Right lobe of liver (tissue), 6 donors: ENCODE data around the gene DLAT. TPM values are rescaled to one million over a fixed set of nuclear protein-coding genes. Genes with fewer than 3 reads are reported as not detected.

Experiments
- ATAC-seq, 4 donors: fragments of 200-7000 bp; cut with Tn5 transposase; one replicate each; pipeline ENCODE4 v1.9.1; 2020; ENCODE audit warnings: mild to moderate bottlenecking in 4 of 4, moderate library complexity in 4 of 4
- DNase-seq, 3 donors: peaks; one replicate each; pipeline ENCODE4 v3.0.0-alpha.2; 2020
- H3K27ac ChIP-seq, 3 donors: fragments of 200-600 bp; one replicate each; pipeline ENCODE4 v1.8.0; 2022
- H3K27me3 ChIP-seq, 2 donors: fragments of 200-600 bp; one replicate each; pipeline ENCODE4 v1.8.0; 2022
- H3K36me3 ChIP-seq, 4 donors: fragments of 200-600 bp; sonication (generic) in 1 of 4; one replicate each; pipeline versions ENCODE4 v1.5.1 to v1.8.0; 2017 to 2022; ENCODE audit warnings: control low read depth in 1 of 4
- H3K4me1 ChIP-seq, 4 donors: fragments of 200-600 bp; sonication (generic) in 1 of 4; one replicate each; pipeline versions ENCODE4 v1.5.1 to v1.8.0; 2017 to 2022; ENCODE audit warnings: control low read depth in 1 of 4
- H3K4me3 ChIP-seq, 3 donors: fragments of 200-600 bp; one replicate each; pipeline ENCODE4 v1.8.0; 2022
- H3K9me3 ChIP-seq, 4 donors: fragments of 200-600 bp; sonication (generic) in 1 of 4; one replicate each; pipeline versions ENCODE4 v1.5.1 to v1.8.0; 2017 to 2022; ENCODE audit warnings: control low read depth in 1 of 4
- CTCF ChIP-seq, 4 donors: fragments of 200-600 bp in 3 of 4; fragments of 450-650 bp in 1 of 4; IDR thresholded peaks; one replicate each; pipeline versions ENCODE4 v1.5.1 to v1.8.0; 2016 to 2022; ENCODE audit warnings: antibody characterized with exemption in 4 of 4, mild to moderate bottlenecking in 2 of 4
- POLR2A ChIP-seq: fragments of 450-650 bp; IDR thresholded peaks from one replicate; pipeline ENCODE4 v1.6.1; 2017; ENCODE audit warnings: antibody characterized with exemption, mild to moderate bottlenecking
- WGBS: methylation state at CpG from one replicate; pipeline ENCODE4 v1.1.6; 2018; ENCODE audit warnings: low coverage, low lambda C conversion rate; ENCODE audit not compliant: insufficient coverage; ENCODE audit errors: missing lambda C conversion rate; 5-methylcytosine and 5-hydroxymethylcytosine counted together
- intact Hi-C, 2 donors: fragments of 100-400 bp; cut with DNase I; formaldehyde crosslinking; loops; one replicate each; pipeline versions ENCODE4 v1.11.2 to v1.14.1; 2022
- long read RNA-seq: library from polyadenylated mRNA; unstranded; transcript quantifications from one replicate; pipeline ENCODE4 v2.0.0, GENCODE V29; 2019
- total RNA-seq, 6 experiments: library from RNA; depleted of rRNA in 2 of 6; stranded (reverse); fragments of >200 nt in 2 of 6; fragmentation: NEBNext Ultra II Directional in 3 of 6; extraction: Animal tissue kit (Norgen Biotek cat#: 25700) in 3 of 6; gene quantifications; one replicate each; pipeline versions ENCODE4 v1.1.0 to v1.2.4, GENCODE V29; 2016 to 2023
- donor health status: DM: no; HTN: yes; CAD: no.
- donor health status: DM: no; HTN: no; CAD: no.
- donor health status: DM: no; HTN: no; CAD: no.
- donor health status: DM: no; HTN: yes; CAD: no.
- donor health status: DM: no; HTN: yes; CAD: no.

DLAT gene
- 10 to 100 TPM; 10.8 to 37.4 (median 23.3) TPM for total RNA-seq
- long read RNA-seq, full-length matches to known transcripts: 1 of 4 reads
- long read RNA-seq, partial matches to known transcripts: 1 of 4 reads
- long read RNA-seq, other reads (novel, unspliced or antisense): 2 of 4 reads

- WGBS: 0% methylated on average over 34 of the region's 71 CpGs
- DNase-seq (peak; percentile 91), ATAC-seq (peak; percentile 91 to 95 (median 92))
- TF ChIP-seq CTCF (IDR thresholded peaks at IDR 0.05) (no peak), POLR2A (peak; percentile 58)
- peak within 1 kb of the TSS; percentile 92 to 96 (median 94) for H3K27ac ChIP-seq
- H3K27me3 ChIP-seq: no peaks in the 10 kb centered on the region
- H3K9me3 ChIP-seq: no peaks in the 10 kb centered on the region
- H3K36me3 ChIP-seq: peaks cover 0 to 24% (median 5%) of the 10 kb centered on the region in 4 donors
- peaks cover 0 to 6% (median 2%) of the 10 kb centered on the region in 4 donors for H3K4me1 ChIP-seq
- peak within 1 kb of the TSS; percentile 72 to 96 (median 92) for H3K4me3 ChIP-seq
- intact Hi-C loops: no loop called here
These were observed at the start of gene DLAT for GRCh38 chr11:112024773-112025678. DLAT (plus strand) TSS chr11:112025408; CDS start chr11:112025473, 65 bp downstream.

DNA sequence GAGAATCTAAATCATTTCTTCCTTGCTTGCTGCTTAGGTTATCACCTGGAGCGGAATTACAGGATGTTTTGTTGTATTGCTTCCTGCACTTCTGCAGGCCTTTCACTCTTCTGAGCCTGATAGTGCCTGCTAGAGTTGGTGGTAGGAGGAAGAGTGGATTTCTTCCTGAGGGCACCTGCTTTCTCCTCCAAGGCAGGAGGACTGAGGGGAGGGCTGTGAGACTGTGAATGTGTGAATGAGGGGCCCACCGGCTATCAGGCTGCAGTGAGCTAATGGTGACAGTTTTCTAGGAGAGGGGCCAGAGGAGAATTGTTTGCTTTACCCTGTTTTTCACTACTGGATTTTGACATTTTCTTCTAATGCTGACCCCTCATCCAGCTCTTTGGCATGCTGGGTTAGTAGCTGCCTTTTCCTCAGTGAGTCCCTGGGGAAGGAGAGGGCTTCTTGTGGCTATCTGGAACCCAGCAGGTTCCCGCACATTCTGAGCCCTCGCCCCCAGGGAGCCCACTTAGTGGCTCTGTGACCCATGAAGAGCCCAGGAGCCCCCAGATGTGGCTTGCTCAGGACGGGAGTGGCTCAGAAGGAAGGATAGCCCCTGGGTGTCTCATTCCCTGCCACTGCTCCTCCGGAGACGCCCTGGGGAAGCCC, 49.0 kb upstream of the DLAT start:
- no peaks in the 10 kb centered on the region for H3K9me3 ChIP-seq
- ATAC-seq (no peak), DNase-seq (no peak)
- peaks cover 0 to under 1% (median 0%) of the 10 kb centered on the region in 4 donors for H3K4me1 ChIP-seq
- H3K4me3 ChIP-seq: no peak overlapping the region
- H3K36me3 ChIP-seq: peaks cover 0 to 7% (median 0%) of the 10 kb centered on the region in 4 donors
- no peaks in the 10 kb centered on the region for H3K27me3 ChIP-seq
- intact Hi-C loops: no loop called here
- WGBS: no CpG with 5 or more reads among the region's 7 CpGs
- H3K27ac ChIP-seq: peak overlapping the region; percentile 31 to 51 (median 49)
- TF ChIP-seq POLR2A: no peak
- TF ChIP-seq CTCF (IDR thresholded peaks at IDR 0.05): no peak

DNA sequence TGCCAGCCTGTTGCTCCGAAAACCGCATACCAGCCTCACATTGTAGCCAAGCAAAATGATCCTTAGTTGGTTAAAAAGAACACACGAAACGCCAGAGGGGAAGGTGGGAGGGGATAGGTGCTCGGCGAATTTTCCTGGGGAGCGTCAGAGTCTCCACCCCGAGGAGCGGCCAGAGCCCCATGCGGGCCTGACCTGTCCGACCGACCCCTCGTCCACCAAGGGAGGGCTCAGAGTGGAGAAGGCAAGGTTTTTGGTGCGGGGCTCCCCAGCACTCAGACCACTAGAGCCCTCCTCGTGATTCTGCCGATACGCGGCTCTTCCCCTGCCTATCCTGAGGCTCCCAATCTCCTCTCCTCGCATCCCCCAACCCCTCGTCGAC, 48.5 kb upstream of the DLAT start:
- Histone ChIP-seq H3K27ac (peak overlapping the region; percentile 31 to 51 (median 49)), H3K9me3 (no peaks in the 10 kb centered on the region), H3K4me3 (peak overlapping the region; percentile 49 to 61 (median 54)), H3K27me3 (no peaks in the 10 kb centered on the region), H3K4me1 (peaks cover 0 to 6% (median 0%) of the 10 kb centered on the region in 4 donors), H3K36me3 (peaks cover 0 to 7% (median 0%) of the 10 kb centered on the region in 4 donors)
- DNase-seq: peak in 1 of 3 donors; percentile 23
- intact Hi-C loops: no loop called here
- 22% methylated on average over 10 of the region's 21 CpGs for WGBS
- no peak for TF ChIP-seq CTCF (IDR thresholded peaks at IDR 0.05)
- no peak for TF ChIP-seq POLR2A
- ATAC-seq: peak in 2 of 4 donors; percentile 3 to 8

- DNase-seq (peak; percentile 68 to 83 (median 70)), ATAC-seq (peak; percentile 51 to 72 (median 66))
- H3K27me3 ChIP-seq: no peaks in the 10 kb centered on the region
- peaks cover 0 to 7% (median 0%) of the 10 kb centered on the region in 4 donors for H3K36me3 ChIP-seq
- H3K9me3 ChIP-seq: no peaks in the 10 kb centered on the region
- intact Hi-C loops: no loop called here
- peaks cover 0 to 7% (median 0%) of the 10 kb centered on the region in 4 donors for H3K4me1 ChIP-seq
- no peak for TF ChIP-seq POLR2A
- TF ChIP-seq CTCF (IDR thresholded peaks at IDR 0.05): no peak
- peak overlapping the region; percentile 31 to 51 (median 49) for H3K27ac ChIP-seq
- 12% methylated on average over 18 of the region's 65 CpGs for WGBS
- H3K4me3 ChIP-seq: peak overlapping the region; percentile 49 to 61 (median 54)
These were observed 47.8 kb upstream of the DLAT start for GRCh38 chr11:111977146-111978027.
